Measurements from ENCODE around the gene AIFM2.

DNA sequence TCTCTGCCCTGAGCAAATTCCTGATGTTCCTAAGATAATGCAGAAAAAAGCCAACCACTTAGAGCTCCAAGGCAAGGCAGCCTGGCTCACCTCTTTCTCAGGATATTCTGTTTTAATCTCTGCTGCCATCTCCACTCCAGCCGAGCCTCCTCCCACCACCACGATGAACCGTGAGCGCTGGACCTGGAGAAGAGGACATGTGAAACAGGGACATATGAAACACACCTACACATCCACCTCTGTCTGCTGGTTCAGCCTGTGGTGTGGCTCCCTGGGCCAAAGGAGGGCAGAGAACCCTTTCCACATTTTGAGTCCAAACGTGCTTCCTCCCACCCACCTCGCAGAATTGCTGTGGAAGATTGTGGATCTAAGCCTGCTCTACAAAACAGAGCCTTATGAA, 12.2 kb downstream of the AIFM2 start:
- TF ChIP-seq POLR2A (IDR thresholded peaks at IDR 0.05; ENCODE audit: low read depth, low read length): no peak
- TF ChIP-seq, protein P1, sequence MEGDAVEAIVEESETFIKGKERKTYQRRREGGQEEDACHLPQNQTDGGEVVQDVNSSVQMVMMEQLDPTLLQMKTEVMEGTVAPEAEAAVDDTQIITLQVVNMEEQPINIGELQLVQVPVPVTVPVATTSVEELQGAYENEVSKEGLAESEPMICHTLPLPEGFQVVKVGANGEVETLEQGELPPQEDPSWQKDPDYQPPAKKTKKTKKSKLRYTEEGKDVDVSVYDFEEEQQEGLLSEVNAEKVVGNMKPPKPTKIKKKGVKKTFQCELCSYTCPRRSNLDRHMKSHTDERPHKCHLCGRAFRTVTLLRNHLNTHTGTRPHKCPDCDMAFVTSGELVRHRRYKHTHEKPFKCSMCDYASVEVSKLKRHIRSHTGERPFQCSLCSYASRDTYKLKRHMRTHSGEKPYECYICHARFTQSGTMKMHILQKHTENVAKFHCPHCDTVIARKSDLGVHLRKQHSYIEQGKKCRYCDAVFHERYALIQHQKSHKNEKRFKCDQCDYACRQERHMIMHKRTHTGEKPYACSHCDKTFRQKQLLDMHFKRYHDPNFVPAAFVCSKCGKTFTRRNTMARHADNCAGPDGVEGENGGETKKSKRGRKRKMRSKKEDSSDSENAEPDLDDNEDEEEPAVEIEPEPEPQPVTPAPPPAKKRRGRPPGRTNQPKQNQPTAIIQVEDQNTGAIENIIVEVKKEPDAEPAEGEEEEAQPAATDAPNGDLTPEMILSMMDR (IDR thresholded peaks at IDR 0.05; ENCODE audit: extremely low read depth in 1 of 2, insufficient read depth in 1 of 2, low read depth in 1 of 2, low read length in 2 of 2): no peak
- TF ChIP-seq EZH2 (IDR thresholded peaks at IDR 0.05; ENCODE audit: borderline replicate concordance, low read depth, low read length, severe bottlenecking): no peak
- no peak for TF ChIP-seq POLR2AphosphoS5 (IDR thresholded peaks at IDR 0.05; ENCODE audit: insufficient read depth, low read depth, low read length)
- TF ChIP-seq, protein P2, sequence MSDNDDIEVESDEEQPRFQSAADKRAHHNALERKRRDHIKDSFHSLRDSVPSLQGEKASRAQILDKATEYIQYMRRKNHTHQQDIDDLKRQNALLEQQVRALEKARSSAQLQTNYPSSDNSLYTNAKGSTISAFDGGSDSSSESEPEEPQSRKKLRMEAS (IDR thresholded peaks at IDR 0.05; ENCODE audit: insufficient read depth, insufficient read length): no peak
- TF ChIP-seq JUN (IDR thresholded peaks at IDR 0.05; ENCODE audit: borderline replicate concordance, insufficient read depth, insufficient read length, low read depth): no peak
- no peak for TF ChIP-seq MYC (IDR thresholded peaks at IDR 0.05; ENCODE audit: low read depth, low read length)
- no peak for TF ChIP-seq FOS (IDR thresholded peaks at IDR 0.05; ENCODE audit: borderline replicate concordance, insufficient read depth, low read length)
- no peak for TF ChIP-seq GATA2 (IDR thresholded peaks at IDR 0.05; ENCODE audit: insufficient read depth, insufficient read length, low read depth, low read length)

Measured in endothelial cell of umbilical vein (primary cell).